ENCODE data around the gene PRSS12. TPM values are rescaled to one million over a fixed set of nuclear protein-coding genes. Genes with fewer than 3 reads are reported as not detected.

Gene PRSS12
- total RNA-seq, 1 experiment from 2014 or later: 14.1 TPM

DNA sequence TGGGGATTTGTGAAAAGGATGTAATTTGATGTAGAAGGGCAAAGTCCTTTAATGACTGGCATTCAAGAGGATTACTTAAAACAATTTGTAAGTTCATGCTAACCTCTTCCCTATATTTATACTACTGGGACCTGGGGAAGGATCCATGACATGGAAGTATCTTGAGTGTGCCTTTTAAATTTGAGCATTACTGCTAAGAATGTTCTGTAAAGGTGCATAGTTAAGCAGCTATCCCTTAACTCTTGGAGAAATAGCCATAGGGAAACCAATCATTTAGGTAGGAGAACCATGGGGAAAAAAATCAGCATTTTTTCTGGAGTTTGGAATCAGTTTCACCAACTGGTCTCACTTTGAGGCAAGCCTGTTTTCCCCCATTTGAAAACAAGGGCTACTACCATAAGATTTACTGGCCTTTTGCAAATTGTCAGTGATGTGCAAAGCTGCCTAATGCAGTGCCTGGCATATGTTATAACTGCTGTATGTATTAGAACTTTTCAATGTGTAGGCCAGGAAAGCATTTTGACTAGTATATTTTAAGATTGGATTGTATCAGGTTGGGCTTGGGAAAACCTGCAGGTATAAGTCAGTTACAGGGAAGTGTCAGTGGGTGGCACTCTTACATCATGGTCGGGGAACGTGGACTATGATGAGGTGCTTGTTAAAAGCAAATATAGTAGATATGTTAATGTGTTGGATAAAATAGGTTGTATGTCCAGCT is 72.1 kb downstream of the PRSS12 start (continued):
- TF ChIP-seq, protein P1, sequence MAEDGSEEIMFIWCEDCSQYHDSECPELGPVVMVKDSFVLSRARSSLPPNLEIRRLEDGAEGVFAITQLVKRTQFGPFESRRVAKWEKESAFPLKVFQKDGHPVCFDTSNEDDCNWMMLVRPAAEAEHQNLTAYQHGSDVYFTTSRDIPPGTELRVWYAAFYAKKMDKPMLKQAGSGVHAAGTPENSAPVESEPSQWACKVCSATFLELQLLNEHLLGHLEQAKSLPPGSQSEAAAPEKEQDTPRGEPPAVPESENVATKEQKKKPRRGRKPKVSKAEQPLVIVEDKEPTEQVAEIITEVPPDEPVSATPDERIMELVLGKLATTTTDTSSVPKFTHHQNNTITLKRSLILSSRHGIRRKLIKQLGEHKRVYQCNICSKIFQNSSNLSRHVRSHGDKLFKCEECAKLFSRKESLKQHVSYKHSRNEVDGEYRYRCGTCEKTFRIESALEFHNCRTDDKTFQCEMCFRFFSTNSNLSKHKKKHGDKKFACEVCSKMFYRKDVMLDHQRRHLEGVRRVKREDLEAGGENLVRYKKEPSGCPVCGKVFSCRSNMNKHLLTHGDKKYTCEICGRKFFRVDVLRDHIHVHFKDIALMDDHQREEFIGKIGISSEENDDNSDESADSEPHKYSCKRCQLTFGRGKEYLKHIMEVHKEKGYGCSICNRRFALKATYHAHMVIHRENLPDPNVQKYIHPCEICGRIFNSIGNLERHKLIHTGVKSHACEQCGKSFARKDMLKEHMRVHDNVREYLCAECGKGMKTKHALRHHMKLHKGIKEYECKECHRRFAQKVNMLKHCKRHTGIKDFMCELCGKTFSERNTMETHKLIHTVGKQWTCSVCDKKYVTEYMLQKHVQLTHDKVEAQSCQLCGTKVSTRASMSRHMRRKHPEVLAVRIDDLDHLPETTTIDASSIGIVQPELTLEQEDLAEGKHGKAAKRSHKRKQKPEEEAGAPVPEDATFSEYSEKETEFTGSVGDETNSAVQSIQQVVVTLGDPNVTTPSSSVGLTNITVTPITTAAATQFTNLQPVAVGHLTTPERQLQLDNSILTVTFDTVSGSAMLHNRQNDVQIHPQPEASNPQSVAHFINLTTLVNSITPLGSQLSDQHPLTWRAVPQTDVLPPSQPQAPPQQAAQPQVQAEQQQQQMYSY (CRISPR knock-in tag; IDR thresholded peaks at IDR 0.05): no peak
- TF ChIP-seq, protein P2, sequence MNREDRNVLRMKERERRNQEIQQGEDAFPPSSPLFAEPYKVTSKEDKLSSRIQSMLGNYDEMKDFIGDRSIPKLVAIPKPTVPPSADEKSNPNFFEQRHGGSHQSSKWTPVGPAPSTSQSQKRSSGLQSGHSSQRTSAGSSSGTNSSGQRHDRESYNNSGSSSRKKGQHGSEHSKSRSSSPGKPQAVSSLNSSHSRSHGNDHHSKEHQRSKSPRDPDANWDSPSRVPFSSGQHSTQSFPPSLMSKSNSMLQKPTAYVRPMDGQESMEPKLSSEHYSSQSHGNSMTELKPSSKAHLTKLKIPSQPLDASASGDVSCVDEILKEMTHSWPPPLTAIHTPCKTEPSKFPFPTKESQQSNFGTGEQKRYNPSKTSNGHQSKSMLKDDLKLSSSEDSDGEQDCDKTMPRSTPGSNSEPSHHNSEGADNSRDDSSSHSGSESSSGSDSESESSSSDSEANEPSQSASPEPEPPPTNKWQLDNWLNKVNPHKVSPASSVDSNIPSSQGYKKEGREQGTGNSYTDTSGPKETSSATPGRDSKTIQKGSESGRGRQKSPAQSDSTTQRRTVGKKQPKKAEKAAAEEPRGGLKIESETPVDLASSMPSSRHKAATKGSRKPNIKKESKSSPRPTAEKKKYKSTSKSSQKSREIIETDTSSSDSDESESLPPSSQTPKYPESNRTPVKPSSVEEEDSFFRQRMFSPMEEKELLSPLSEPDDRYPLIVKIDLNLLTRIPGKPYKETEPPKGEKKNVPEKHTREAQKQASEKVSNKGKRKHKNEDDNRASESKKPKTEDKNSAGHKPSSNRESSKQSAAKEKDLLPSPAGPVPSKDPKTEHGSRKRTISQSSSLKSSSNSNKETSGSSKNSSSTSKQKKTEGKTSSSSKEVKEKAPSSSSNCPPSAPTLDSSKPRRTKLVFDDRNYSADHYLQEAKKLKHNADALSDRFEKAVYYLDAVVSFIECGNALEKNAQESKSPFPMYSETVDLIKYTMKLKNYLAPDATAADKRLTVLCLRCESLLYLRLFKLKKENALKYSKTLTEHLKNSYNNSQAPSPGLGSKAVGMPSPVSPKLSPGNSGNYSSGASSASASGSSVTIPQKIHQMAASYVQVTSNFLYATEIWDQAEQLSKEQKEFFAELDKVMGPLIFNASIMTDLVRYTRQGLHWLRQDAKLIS (CRISPR knock-in tag; IDR thresholded peaks at IDR 0.05; ENCODE audit: borderline replicate concordance): no peak
- TF ChIP-seq ELF4 (CRISPR knock-in tag; IDR thresholded peaks at IDR 0.05; ENCODE audit: low read depth) (no peak), ZNF423 (CRISPR knock-in tag; IDR thresholded peaks at IDR 0.05) (no peak), GRHL2 (CRISPR knock-in tag; IDR thresholded peaks at IDR 0.05; ENCODE audit: insufficient replicate concordance, severe bottlenecking) (no peak), KAT7 (CRISPR knock-in tag; IDR thresholded peaks at IDR 0.05; ENCODE audit: borderline replicate concordance) (no peak), CREM (CRISPR knock-in tag; IDR thresholded peaks at IDR 0.05) (peak; percentile 25; the same call in 1 of the 2 replicates), JAZF1 (CRISPR knock-in tag; IDR thresholded peaks at IDR 0.05) (no peak), ZBTB21 (CRISPR knock-in tag; IDR thresholded peaks at IDR 0.05; ENCODE audit: borderline replicate concordance) (no peak), SMAD4 (CRISPR knock-in tag; IDR thresholded peaks at IDR 0.05) (no peak), ESRRA (CRISPR knock-in tag; IDR thresholded peaks at IDR 0.05; ENCODE audit: borderline replicate concordance) (no peak)
- TF ChIP-seq, protein P3, sequence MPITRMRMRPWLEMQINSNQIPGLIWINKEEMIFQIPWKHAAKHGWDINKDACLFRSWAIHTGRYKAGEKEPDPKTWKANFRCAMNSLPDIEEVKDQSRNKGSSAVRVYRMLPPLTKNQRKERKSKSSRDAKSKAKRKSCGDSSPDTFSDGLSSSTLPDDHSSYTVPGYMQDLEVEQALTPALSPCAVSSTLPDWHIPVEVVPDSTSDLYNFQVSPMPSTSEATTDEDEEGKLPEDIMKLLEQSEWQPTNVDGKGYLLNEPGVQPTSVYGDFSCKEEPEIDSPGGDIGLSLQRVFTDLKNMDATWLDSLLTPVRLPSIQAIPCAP (CRISPR knock-in tag; IDR thresholded peaks at IDR 0.05): no peak
- TF ChIP-seq, protein P4, sequence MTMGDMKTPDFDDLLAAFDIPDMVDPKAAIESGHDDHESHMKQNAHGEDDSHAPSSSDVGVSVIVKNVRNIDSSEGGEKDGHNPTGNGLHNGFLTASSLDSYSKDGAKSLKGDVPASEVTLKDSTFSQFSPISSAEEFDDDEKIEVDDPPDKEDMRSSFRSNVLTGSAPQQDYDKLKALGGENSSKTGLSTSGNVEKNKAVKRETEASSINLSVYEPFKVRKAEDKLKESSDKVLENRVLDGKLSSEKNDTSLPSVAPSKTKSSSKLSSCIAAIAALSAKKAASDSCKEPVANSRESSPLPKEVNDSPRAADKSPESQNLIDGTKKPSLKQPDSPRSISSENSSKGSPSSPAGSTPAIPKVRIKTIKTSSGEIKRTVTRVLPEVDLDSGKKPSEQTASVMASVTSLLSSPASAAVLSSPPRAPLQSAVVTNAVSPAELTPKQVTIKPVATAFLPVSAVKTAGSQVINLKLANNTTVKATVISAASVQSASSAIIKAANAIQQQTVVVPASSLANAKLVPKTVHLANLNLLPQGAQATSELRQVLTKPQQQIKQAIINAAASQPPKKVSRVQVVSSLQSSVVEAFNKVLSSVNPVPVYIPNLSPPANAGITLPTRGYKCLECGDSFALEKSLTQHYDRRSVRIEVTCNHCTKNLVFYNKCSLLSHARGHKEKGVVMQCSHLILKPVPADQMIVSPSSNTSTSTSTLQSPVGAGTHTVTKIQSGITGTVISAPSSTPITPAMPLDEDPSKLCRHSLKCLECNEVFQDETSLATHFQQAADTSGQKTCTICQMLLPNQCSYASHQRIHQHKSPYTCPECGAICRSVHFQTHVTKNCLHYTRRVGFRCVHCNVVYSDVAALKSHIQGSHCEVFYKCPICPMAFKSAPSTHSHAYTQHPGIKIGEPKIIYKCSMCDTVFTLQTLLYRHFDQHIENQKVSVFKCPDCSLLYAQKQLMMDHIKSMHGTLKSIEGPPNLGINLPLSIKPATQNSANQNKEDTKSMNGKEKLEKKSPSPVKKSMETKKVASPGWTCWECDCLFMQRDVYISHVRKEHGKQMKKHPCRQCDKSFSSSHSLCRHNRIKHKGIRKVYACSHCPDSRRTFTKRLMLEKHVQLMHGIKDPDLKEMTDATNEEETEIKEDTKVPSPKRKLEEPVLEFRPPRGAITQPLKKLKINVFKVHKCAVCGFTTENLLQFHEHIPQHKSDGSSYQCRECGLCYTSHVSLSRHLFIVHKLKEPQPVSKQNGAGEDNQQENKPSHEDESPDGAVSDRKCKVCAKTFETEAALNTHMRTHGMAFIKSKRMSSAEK (CRISPR knock-in tag; IDR thresholded peaks at IDR 0.05; ENCODE audit: borderline replicate concordance): peak; percentile 62; the same call in 1 of the 2 replicates
- TF ChIP-seq, protein P5, sequence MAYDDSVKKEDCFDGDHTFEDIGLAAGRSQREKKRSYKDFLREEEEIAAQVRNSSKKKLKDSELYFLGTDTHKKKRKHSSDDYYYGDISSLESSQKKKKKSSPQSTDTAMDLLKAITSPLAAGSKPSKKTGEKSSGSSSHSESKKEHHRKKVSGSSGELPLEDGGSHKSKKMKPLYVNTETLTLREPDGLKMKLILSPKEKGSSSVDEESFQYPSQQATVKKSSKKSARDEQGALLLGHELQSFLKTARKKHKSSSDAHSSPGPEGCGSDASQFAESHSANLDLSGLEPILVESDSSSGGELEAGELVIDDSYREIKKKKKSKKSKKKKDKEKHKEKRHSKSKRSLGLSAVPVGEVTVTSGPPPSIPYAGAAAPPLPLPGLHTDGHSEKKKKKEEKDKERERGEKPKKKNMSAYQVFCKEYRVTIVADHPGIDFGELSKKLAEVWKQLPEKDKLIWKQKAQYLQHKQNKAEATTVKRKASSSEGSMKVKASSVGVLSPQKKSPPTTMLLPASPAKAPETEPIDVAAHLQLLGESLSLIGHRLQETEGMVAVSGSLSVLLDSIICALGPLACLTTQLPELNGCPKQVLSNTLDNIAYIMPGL (CRISPR knock-in tag; IDR thresholded peaks at IDR 0.05): no peak
- TF ChIP-seq, protein P6, sequence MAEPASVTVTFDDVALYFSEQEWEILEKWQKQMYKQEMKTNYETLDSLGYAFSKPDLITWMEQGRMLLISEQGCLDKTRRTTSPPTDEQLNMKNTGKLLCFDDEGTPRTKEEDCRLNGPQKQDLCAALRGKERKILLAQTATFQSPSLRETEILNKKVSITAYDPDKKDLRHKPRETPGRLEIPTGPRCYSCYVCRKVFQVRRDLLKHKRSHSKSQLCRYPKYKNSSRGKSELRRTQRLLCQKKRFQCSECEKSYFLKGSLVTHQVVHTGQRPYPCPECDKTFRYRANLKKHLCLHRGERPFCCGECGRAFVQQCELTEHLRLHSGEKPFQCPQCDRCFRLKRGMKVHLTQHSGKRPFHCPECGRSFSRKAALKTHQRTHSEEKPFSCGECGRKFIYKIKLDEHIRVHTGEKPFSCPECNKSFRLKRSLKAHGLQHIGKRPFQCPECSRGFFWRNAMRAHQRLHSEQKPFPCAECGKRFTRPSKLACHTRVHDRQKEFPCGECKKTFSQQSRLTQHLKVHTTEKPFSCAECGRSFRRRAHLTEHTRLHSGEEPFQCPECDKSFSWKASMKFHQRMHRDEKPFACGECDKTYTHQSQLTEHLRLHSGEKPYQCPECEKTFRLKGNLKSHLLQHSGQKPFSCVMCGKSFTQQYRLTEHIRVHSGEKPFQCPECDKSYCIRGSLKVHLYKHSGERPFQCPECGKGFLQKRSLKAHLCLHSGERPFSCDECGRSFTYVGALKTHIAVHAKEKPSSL (CRISPR knock-in tag; conservative IDR thresholded peaks at IDR 0.05): peak; percentile 74; the same call in 1 of the 2 replicates
- TF ChIP-seq, protein P7, sequence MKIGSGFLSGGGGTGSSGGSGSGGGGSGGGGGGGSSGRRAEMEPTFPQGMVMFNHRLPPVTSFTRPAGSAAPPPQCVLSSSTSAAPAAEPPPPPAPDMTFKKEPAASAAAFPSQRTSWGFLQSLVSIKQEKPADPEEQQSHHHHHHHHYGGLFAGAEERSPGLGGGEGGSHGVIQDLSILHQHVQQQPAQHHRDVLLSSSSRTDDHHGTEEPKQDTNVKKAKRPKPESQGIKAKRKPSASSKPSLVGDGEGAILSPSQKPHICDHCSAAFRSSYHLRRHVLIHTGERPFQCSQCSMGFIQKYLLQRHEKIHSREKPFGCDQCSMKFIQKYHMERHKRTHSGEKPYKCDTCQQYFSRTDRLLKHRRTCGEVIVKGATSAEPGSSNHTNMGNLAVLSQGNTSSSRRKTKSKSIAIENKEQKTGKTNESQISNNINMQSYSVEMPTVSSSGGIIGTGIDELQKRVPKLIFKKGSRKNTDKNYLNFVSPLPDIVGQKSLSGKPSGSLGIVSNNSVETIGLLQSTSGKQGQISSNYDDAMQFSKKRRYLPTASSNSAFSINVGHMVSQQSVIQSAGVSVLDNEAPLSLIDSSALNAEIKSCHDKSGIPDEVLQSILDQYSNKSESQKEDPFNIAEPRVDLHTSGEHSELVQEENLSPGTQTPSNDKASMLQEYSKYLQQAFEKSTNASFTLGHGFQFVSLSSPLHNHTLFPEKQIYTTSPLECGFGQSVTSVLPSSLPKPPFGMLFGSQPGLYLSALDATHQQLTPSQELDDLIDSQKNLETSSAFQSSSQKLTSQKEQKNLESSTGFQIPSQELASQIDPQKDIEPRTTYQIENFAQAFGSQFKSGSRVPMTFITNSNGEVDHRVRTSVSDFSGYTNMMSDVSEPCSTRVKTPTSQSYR (CRISPR knock-in tag; IDR thresholded peaks at IDR 0.05): no peak

Measured in WTC11 (cell line).